Measurements from ENCODE around the gene ROR2.

DNA sequence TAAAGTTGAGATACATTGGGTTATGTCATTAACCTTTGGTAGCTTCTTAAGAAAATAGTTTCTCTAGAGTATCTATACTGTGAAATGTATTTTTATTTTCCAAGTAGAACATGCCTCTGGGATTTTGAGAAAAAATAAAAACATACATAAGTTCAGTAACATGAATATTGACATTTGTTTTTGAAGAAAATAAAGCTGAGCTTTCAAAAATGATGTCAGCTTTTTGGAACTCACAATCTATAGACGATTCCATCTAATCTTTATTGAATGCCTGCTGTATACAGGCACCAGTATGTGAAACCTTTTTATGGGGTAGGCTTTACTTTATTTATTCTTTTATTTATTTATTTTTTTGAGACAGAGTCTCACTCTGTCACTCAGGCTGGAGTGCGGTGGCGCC, 350.5 kb downstream of the ROR2 start:
- no peak for TF ChIP-seq EZH2 (IDR thresholded peaks at IDR 0.05; ENCODE audit: insufficient read depth, poor library complexity, severe bottlenecking)
- TF ChIP-seq EZH2phosphoT487 (IDR thresholded peaks at IDR 0.05; ENCODE audit: insufficient read depth, low read depth): no peak

All from GM23248 (cell line).